ENCODE measurements around the gene GNG8. TPM values are rescaled to one million over a fixed set of nuclear protein-coding genes. Genes with fewer than 3 reads are reported as not detected.

Gene GNG8
- total and polyA plus RNA-seq, 2 of the 13 experiments (the other 11 are each of a cell fraction or from before 2014, with no cell fraction given) = not detected

- TF ChIP-seq REST (IDR thresholded peaks at IDR 0.05; ENCODE audit: borderline replicate concordance in 1 of 2, low read depth in 1 of 2, low read length in 2 of 2) = no peak
Observed at GRCh38 chr19:46631481-46631880, 4.5 kb downstream of the GNG8 start (continued).

GRCh38 chr19:46630586-46631205 lies 5.3 kb downstream of the GNG8 start:
- TF ChIP-seq ZNF788 (CRISPR knock-in tag; IDR thresholded peaks at IDR 0.05; ENCODE audit: borderline replicate concordance) = no peak
- no peak for TF ChIP-seq ZBTB40 (IDR thresholded peaks at IDR 0.05)
- no peak for TF ChIP-seq ZBTB40 (CRISPR knock-in tag; IDR thresholded peaks at IDR 0.05)
- BruUV-seq (replicated peaks) = no TSS peak
- ATAC-seq (no peak), FAIRE-seq (no peak), DNase-seq (ENCODE audit: low spot score) (no peak)
- Histone ChIP-seq H3K27me3 (ENCODE audit: control insufficient read depth in 1 of 2, insufficient read depth in 2 of 2, low read length in 2 of 2) (peaks cover 8 to 23% of the 10 kb centered on the region in 2 experiments; a peak in 4 of 5 replicates), H3K27ac (ENCODE audit: extremely low read length, insufficient read depth, low read length) (no peak overlapping the region), H3K9ac (ENCODE audit: insufficient read depth, low read depth, low read length) (no peak overlapping the region), H3K4me3 (replicated peaks in 1 of 3; ENCODE audit: insufficient read depth in 1 of 3, low read depth in 2 of 3, low read length in 3 of 3) (no peak overlapping the region), H3K36me3 (replicated peaks in 1 of 2; ENCODE audit: control insufficient read depth in 1 of 2, insufficient read depth in 2 of 2, low read length in 2 of 2) (no peaks in the 10 kb centered on the region), H4K20me1 (ENCODE audit: insufficient read depth, low read length) (no peaks in the 10 kb centered on the region), H2AFZ (ENCODE audit: low read length) (no peak overlapping the region), H3K4me2 (ENCODE audit: low read depth, low read length) (no peak overlapping the region), H3K79me2 (ENCODE audit: insufficient read depth, low read length) (no peaks in the 10 kb centered on the region), H3K9me3 (ENCODE audit: low read length) (no peaks in the 10 kb centered on the region), H3K4me1 (ENCODE audit: insufficient read depth, low read length) (peaks cover 7% of the 10 kb centered on the region)
- CTCF ChIA-PET (ENCODE audit: low intra/inter-chr PET ratio, low total read pairs) = no interaction called here
- in situ Hi-C loops (cut with HindIII; ENCODE audit: extremely low pct_ligation_motif_present, low pct_unique_long_range_greater_than_20kb) (no loop called here), intact Hi-C loops (cut with micrococcal nuclease; ENCODE audit: unreplicated experiment) (no loop called here)
- 55% methylated on average over 10 of the region's 14 CpGs for WGBS (ENCODE audit: low lambda C conversion rate)
- POLR2A ChIA-PET = no interaction called here
